Stimulated activated naive CD4-positive, alpha-beta T cell treated with Interleukin-2 at 50 U/mL for 16 hours (primary cell): ENCODE data around the gene MAML2.

Source experiments
- DNase-seq: peaks from one replicate; lab custom pipeline; 2025; lab: John Stamatoyannopoulos, UW

MAML2 gene

DNA sequence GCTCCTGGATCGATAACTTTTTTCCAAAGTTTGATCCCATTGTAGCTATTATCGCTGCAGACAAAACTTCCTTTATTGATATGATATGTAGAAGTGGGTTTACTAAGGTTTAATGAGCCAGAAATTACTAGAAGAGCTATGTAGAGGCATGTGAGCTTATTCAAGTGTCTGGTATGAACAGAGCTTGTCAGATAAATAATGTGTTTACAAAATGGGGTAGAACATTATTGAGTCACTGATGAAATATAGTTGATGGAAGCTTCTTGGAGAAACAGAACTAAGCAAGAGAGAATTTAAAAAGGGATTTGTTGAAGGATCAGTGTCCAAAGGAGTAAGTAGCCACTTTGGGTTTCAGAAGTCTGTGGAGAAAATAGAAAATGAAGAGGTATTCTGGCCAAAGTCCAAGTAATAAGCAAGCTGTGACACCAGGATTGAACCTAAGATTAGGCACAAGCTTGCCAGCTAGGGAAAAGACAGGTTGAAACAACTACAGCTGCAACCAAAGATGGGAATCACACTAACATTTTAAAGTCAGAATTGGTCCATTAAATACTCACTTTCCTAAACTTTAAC, 104.3 kb downstream of the MAML2 start:
- DNase-seq: no peak

DNA sequence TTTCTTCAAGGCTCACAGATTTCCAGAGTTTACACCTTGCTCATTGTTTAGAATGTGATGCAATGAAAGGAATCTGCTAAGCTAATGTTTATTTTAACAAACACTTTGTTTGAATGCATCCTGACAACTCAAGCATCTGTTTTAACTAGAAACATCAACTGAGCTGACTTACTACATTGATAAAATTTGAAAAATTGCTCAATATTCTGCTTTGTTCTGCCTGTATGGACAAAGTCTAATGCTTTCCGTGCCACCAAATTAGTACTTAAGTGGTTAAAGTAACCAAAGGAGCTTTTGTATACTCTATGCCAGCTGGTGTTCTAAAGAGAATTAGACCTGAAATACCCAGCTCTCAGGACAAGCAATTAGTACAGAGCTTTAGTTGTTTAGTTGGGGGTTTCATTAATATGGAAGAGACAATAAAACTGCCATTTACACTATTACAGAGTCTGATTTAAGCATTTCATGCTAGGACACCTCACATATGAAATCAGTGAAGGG, 105.2 kb downstream of the MAML2 start:
- no peak for DNase-seq

DNA sequence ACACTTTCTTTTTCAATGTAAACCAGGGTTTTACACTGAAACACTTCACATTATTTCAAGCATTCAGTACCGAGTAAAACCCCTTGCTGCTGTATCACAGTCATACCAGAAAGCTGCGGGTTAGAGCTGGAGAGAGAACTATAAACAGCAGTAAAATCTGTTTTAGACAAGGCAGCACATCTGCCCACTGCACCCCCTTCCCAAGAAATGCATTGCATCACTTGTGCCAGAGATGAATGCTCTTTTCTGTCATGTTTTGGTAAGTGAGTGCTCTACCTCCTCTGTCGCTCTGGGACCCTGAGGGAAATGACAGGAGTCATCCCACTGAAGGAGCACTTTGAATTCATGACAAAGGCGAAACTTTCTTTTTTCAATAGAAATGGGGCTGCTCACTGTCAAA, 107.2 kb downstream of the MAML2 start:
- DNase-seq: peak; percentile 59

DNA sequence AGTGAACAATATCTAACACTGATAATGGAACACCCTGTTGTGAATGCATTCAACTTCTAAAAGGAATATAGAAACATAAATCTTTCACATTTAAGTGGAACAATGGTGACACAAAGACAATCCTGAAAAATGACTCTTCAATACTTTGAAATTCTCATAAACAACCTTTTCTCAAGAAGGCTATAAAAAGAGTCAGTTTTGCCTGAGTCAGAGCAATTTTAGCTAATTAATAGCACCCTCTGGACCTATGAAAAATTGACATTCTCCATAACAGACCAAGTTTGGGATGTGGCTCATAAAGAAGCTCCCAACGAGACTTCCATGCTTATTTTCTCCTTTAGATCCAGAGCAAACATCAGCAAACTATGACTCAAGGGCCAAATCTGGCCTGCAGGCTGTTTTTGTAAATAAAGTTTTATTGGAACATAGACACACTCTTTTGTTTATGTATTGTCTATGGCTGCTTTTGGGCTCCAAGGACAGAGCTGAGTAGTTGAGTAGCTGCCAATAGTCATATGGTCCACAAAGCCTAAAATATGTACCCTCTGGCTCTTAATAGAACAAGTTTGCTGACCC, 108.0 kb downstream of the MAML2 start:
- no peak for DNase-seq

DNA sequence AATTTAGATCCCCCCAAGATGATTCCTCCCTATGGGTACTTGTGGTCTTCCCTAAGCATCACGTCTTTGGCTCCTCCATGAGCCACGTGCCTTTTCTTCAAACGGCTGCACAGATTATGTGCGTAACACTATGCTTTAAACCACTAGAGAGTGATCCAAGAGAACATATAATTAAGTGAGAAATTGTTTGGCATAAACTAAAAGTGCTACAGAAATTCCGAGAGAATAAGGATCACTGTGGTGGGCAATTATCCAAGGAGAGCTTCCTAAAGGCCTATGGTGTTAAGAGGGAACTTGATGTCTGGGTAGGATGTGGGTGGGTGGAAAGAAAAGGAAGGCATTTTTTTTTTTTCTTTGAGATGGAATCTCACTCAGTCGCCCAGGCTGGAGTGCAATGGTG, 110.9 kb downstream of the MAML2 start:
- DNase-seq: no peak

DNA sequence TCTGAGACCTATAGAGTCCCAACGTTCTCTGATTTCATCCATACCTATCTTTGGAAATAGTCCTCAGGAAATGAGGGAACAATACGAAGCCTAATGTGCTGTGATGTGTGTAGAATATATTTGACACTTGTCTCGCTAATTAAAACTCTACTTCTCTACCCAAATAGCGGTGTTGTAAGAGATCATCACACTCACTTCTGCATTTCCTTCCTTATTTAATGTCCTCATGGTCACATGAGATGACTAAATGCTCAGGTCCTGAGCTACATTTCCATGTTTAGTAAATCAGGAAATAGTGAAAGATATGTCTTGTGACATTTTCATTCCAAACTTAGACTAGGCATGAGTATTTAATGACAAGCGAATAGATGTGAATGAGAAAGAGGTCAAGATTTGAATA, 112.3 kb downstream of the MAML2 start:
- DNase-seq: no peak

DNA sequence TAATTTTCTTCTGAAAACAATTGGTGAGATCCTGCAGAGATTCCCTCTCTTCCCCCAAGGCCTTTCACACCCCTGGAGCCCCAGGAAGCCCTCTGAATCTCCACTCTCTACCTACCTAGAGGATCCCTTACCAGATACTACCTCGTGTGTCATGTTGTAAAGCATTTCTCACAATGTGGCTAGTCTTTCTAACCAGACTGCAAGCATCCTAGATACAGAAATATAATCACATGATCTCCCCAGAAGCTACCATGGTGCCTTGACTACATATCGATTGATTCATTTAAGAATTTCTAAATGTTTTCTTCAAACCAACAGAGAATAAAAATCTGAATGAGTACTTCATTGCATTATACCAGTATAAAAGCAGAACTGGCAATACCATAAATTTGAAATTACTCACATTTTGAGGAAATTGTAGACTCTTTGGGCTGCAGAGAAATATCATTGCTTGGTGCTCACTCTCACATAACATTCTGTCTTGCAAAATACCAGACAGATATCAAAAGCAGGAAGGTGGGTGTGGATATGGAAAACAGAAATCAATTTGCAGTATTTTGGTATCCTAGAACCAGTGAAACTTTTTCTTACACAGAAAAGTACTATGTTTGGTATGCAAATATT, 113.5 kb downstream of the MAML2 start:
- no peak for DNase-seq

DNA sequence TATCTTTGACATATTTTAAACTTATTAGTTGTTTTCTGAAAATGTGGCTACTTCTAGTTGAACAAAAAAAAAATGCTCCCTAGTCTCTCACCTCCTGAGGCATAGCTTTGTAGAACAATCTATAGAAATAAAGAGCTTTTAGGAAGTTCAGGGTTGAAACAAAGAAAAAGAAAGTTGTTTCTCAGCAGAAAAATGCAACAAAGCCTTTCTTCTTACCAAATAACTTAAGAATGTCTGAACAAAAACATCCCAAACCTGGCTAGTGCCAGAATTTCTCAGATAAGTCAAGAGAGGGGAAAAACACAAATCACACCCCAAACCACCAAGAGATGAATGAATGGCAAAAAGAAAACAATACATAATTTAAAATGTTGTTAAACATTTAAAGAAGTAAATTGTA, 114.1 kb downstream of the MAML2 start:
- no peak for DNase-seq

DNA sequence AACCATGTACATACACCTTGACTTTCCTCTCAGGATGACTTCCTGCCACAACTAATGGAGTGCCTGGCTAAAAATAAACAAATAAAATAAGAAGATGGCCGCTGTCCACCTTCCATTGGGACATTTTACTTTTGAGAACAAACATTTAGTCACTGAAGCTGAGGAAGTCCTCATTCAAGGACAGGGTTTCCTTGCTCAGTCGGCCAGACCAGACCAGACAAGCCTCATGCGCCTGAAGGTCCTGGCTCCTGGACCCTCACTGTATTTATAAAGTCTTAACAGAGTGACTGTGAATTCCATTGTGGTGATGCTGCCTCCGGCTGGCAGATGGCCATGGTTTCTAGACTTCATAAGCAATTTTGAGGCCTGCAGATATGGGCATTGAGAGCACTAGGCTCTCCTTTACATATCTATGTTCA, 114.5 kb downstream of the MAML2 start:
- DNase-seq: no peak

DNA sequence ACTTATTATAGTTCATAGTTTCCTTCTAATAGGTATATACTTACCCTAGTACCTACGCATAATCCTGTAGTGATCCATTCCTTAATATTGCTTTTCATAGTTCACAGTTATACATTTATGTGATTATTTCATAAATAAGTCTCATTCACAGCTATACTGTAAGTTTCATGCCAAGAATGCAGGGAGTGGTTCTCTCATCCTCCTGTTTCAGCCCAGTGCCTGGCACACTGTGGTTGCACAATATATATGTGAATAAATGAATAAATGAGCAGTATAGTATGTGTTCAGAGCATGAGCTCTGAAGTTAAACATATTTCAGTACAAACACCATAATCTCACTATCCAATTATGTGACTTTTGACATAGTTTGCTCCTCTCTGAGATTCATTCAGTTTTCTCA, 115.8 kb downstream of the MAML2 start:
- no peak for DNase-seq

DNA sequence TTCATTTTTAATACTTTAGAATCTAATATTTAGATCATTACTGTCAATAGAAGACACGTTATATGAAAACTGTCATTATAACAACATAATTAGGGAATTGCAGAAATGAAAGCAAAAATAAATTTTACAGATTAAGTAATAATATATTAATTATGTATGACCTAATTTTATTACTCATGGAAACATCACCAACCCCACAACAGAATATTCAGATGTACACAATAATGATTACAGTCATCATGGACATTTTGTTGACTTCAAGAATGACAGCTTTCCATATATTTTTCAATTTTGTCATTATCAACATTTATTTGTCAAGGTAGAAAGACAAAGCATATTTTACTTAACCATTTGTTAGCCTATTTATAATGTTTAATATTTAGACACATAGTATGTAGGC, 119.9 kb downstream of the MAML2 start:
- DNase-seq: no peak

DNA sequence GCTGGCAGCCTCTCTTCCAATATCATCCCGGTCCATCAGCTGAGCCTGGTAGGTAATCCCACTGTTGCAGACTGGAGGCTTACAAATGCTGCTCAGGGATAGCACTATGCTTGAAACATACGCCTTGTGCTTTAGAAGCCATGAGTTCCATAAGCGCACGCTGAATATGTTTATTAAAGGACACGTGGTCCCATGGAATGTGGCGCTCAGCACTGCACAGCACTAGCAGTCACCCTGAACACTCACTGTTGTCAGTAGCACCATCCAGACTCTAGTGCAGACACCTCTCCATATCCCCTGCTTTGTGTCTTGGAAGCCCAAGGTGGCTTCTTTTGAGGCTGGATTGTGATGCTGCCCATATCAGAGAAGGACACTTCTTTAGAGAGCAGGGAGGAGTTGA, 120.9 kb downstream of the MAML2 start:
- DNase-seq: no peak

DNA sequence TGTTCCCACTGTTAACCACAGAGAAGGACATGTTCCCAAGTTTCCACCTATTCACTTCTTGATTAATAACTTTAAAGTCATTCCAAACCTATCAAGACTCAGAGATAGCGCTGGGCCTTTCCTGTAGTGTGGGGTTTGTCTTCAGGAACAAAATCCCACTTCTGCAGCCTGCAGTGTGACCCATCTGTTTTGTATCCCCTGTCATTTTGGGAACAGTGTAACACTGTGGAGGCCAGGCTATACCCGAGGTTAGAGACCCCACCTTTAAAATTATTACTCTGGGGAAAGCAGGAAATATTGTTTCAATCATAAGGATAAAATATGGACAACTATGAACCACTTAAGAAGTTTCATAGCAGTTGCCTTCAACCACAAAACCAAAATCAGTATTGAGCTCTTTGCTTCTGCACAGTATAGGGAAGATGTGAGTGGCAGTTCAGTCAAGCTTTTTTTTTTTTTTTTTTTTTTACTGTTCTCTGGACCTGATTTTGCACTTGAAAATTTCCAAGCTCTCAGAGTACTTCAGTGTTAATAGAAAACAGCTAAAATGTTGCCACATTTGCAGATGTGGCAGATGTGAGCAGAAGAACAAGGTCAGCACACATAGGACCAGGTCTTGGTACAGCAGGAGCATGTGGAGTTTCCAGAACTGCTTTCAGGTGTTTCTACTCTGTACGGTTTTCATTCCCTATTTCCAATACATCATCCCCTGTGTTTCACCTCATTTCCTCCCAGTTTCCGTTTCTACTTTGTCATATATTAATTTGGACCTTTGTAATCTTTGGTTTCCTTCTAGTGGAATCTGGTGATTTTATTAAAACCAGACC, 121.5 kb downstream of the MAML2 start:
- no peak for DNase-seq

DNA sequence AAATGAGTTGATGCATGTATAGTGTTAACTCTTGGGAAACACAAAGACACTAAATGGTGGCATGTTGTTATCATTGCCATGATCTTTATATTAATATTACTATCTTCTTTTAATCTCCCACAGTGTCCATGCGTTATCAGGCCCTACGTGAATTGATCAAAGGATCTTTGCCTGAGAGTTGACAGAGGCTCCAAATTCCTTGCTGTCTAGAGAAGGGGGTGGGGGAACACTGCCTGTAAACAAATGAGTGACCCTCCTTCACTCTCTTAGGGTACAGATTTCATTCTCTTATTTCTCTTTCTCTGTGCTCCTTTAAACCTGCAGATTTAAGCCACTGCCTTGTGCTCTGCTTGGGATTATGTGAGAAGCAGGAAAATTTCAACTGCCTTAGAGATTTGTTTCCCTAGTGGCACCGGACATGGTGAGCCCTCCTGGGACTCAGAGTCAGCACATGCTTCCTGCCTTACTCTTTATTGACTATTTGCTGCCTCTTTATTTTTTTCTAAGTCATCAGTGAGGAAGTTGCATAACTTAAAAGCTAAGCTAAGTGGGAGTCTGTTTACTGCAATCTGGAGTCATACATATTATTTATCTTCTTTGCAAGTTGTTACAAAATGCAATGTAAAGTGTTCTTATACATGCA, 122.9 kb downstream of the MAML2 start:
- no peak for DNase-seq

DNA sequence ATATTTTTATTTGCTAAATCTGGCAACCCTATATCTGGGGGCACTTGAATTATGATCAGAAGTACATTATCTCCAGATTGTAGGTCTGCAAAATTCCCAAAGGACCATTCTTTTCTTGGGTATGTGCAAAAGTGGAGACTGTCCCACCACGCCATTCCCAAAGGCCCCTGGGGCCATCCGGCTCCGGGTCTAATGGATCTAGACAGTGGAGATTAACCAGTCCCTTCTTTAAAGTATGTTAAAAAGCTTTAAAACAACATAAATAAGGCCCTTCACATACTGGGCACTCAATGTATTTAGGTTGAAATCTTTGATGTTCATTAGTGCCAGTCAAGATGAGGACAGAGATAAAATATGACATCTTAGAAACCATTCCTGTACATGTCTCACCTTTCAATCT, 124.1 kb downstream of the MAML2 start:
- no peak for DNase-seq

DNA sequence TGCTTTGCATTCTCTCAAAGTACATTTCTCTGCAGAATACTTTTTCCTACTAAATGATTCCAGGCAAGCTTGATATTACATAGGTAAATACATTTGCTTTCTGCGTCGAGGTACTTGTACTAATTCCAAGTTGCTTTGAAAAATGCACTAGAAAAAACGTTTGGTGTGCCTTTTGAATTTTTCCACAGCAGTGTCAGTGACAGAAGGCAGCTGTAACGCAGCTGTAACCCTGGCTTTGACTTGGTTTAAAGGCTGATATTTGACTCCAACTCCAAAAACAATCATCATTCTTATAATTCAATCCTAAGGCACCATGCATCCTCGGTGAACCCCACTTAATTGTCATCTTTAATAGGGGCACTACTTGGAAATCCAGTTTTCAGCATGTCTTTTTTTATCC, 125.0 kb downstream of the MAML2 start:
- DNase-seq: no peak

DNA sequence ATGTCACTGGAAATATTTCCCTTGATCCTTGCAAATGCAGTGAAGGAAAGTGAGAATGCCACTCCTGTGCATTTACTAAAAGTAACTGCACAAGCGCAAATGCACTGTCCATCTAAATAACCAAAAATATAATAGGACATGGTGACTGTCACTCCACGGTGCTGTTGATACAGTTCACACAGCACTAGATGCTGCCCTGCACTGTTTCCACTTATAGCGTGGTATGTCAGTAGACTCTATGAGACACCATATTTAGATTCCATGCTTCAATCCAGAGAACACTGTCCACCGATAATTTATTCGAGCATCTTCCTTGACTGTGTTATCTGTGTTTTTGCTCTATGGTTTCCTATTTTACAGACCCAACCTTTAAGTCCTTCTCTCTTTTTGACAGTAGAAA, 125.8 kb downstream of the MAML2 start:
- no peak for DNase-seq

DNA sequence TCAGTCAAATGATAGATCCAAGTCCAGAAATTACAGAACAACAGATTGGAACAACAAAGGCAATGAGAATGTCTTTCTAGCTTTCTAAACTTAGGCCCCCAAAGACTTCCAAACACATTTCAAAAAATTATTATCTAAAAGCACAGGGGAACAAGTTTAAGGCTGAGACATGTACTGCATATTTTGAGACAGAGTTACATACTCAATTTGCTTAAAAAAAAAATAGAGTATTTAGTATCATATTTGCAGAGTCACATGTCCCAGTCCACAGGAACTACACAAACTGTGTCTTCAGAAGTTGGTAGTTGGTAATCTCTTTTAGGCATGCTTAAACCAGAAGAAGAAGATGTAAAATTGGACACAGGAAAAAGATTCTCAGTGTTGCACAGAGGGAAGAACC, 127.2 kb downstream of the MAML2 start:
- no peak for DNase-seq

DNA sequence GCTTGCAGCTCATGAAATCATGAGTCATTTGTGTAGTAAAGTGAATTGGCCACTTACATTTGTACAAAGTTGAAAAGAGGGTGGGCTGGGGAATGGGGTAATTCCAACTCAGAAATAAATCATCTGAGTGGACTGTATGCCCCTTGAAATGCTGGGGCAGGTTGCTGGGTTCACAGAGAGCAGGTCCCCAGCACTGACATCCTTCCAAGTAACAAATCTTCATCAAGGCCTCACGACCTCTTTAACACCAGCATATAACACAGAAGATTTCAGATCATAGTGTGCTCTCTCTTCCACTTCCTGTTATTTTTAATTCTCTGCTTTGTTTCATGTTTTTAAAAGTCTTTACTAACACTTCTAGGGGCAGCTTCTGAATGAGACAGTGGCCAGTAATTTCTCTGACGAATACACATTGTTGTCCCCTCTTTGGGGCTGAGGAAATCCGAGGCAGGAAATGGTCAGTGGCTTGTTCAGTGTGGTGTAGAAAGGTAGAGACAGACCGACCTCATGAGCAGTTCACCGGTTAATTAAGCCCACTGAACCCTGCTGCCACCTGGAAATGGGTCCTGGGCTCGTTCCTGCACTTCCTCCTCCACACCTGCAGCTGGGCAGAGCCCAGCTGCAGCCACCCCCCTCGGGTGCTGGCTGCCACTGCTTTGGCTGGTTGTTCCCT, 127.7 kb downstream of the MAML2 start:
- no peak for DNase-seq

DNA sequence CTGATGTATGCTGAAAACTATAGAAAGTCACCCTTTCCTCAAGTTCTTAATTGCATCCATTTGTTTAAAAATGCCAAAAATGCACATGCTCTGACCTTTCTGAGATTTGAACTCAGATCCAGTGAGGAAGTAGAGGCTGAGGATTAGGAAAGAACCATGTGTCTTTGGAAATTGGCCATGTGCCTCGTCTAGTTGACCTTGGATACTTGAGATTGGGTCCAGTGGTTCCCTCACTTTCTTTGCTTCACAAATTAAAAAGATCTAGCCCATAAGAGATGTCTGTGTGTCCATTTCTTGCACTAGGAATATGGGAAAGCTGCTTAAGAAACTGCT, 128.3 kb downstream of the MAML2 start:
- DNase-seq: no peak

DNA sequence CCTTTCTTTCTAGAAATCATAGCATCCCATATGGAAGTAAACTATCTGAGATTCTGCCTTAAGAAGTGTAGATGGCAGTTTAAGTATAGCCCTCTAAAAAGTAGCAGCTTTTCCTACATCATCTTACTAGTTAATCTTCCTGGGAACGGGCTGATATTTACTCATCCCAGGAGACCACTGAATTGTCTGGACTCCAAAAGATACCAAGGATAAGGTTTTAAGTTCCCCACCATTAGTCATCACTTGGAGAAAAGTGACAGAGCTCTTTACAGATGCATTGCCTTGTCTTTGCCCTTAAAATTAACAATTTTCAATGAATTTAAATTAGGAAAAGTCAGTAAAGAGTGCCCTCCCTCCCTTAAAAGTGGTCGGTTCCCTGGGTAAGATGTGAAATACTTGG, 129.5 kb downstream of the MAML2 start:
- DNase-seq: no peak

DNA sequence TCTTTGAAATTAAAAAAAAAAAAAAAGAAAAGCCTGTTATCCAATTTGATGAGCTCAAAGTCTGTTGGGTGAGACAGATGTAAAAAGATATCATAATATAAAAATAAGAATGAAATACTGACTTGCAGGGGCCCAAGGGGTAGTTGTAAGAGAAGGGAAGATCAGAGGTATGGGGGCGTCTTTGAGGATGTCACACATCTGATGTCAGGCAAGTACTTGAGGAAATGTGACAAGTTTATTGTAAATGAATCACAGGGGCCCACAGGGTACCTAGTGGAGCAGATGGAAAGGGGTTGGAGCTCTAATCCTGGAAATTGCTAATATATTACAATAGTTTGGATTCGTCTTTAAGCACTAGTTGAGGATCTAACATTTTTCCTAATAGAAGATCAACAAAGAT, 131.6 kb downstream of the MAML2 start:
- no peak for DNase-seq
